ENCODE measurements around the gene GREM2. TPM values are rescaled to one million over a fixed set of nuclear protein-coding genes. Genes with fewer than 3 reads are reported as not detected.

GREM2 gene
- total and polyA plus RNA-seq, 2 donors (not counting 3 experiments of a cell fraction or from before 2014, with no cell fraction given), result not detected

DNA sequence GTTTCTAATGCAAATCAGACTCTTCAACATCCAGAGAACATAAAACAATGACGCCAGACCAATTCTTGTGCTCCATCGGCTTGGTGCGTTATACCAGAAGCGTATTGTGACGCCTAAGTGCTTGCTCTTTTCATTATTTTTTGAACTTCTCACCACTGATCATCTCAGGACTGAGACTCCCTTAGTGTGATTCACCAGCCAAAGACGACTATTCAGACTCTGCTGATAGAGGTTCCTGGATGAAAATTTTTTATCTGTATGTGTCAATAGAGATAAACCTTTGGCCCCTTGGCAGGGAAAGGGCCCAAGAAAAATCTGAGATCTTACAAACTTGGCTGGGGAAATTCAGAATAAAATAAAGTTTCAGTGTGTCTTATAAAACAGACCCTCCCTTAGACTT, 856 bp upstream of the GREM2 start:
- POLR2A ChIA-PET, result no interaction called here
- no peaks in the 10 kb centered on the region for H4K20me1 ChIP-seq (replicated peaks; ENCODE audit: control insufficient read depth, extremely low read depth, insufficient read depth, low read length)
- H3K9ac ChIP-seq (replicated peaks; ENCODE audit: extremely low read depth, insufficient read depth, low read length), result no peak overlapping the region
- no peaks in the 10 kb centered on the region for H3K4me1 ChIP-seq (ENCODE audit: control insufficient read depth, extremely low read depth, insufficient read depth, low read length)
- TF ChIP-seq JUN (IDR thresholded peaks at IDR 0.05; ENCODE audit: borderline replicate concordance, insufficient read depth, insufficient read length, low read depth) (no peak), MYC (IDR thresholded peaks at IDR 0.05; ENCODE audit: low read depth, low read length) (no peak), GATA2 (IDR thresholded peaks at IDR 0.05; ENCODE audit: insufficient read depth, insufficient read length, low read depth, low read length) (no peak), FOS (IDR thresholded peaks at IDR 0.05; ENCODE audit: borderline replicate concordance, insufficient read depth, low read length) (no peak), POLR2AphosphoS5 (IDR thresholded peaks at IDR 0.05; ENCODE audit: insufficient read depth, low read depth, low read length) (no peak), EZH2 (IDR thresholded peaks at IDR 0.05; ENCODE audit: borderline replicate concordance, low read depth, low read length, severe bottlenecking) (no peak), POLR2A (IDR thresholded peaks at IDR 0.05; ENCODE audit: low read depth, low read length) (no peak)
- TF ChIP-seq, protein P1, sequence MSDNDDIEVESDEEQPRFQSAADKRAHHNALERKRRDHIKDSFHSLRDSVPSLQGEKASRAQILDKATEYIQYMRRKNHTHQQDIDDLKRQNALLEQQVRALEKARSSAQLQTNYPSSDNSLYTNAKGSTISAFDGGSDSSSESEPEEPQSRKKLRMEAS (IDR thresholded peaks at IDR 0.05; ENCODE audit: insufficient read depth, insufficient read length), result no peak
- TF ChIP-seq, protein P2, sequence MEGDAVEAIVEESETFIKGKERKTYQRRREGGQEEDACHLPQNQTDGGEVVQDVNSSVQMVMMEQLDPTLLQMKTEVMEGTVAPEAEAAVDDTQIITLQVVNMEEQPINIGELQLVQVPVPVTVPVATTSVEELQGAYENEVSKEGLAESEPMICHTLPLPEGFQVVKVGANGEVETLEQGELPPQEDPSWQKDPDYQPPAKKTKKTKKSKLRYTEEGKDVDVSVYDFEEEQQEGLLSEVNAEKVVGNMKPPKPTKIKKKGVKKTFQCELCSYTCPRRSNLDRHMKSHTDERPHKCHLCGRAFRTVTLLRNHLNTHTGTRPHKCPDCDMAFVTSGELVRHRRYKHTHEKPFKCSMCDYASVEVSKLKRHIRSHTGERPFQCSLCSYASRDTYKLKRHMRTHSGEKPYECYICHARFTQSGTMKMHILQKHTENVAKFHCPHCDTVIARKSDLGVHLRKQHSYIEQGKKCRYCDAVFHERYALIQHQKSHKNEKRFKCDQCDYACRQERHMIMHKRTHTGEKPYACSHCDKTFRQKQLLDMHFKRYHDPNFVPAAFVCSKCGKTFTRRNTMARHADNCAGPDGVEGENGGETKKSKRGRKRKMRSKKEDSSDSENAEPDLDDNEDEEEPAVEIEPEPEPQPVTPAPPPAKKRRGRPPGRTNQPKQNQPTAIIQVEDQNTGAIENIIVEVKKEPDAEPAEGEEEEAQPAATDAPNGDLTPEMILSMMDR (IDR thresholded peaks at IDR 0.05; ENCODE audit: extremely low read depth in 1 of 2, insufficient read depth in 1 of 2, low read depth in 1 of 2, low read length in 2 of 2), result no peak
- DNase-seq (ENCODE audit: low read depth, low spot score) (no peak), FAIRE-seq (no peak)
- H3K27me3 ChIP-seq (ENCODE audit: control insufficient read depth in 2 of 2, insufficient read depth in 2 of 2, low read length in 2 of 2), result peaks cover 0 to 2% of the 10 kb centered on the region in 2 experiments
- H3K9me1 ChIP-seq (replicated peaks; ENCODE audit: control insufficient read depth, extremely low read depth, insufficient read depth, low read length), result no peaks in the 10 kb centered on the region
- CTCF ChIA-PET, result no interaction called here
- H3K36me3 ChIP-seq (ENCODE audit: control insufficient read depth in 2 of 2, extremely low read depth in 1 of 2, insufficient read depth in 2 of 2, low read length in 2 of 2), result no peaks in the 10 kb centered on the region
- H3K79me2 ChIP-seq (ENCODE audit: control insufficient read depth, insufficient read depth, low read length), result no peaks in the 10 kb centered on the region
- no peaks in the 10 kb centered on the region for H3K9me3 ChIP-seq (replicated peaks; ENCODE audit: control insufficient read depth, insufficient read depth, low read length)
- intact Hi-C loops (cut with micrococcal nuclease), result loop anchor here (10.0 kb wide), 1 partner anchor 158 kb away; no protein-coding TSS in a partner anchor
- dilution Hi-C loops (cut with MboI; ENCODE audit: extremely low pct_ligation_motif_present, low sequenced_read_pairs), result no loop called here
- BruUV-seq (replicated peaks), result no TSS peak
- H3K4me2 ChIP-seq (ENCODE audit: insufficient read depth, low read length), result no peak overlapping the region
- H3K4me3 ChIP-seq (replicated peaks in 1 of 3; ENCODE audit: insufficient read depth in 1 of 3, low read depth in 1 of 3, low read length in 3 of 3), result no peak overlapping the region
- H3K27ac ChIP-seq (ENCODE audit: insufficient read depth, low read depth, low read length), result no peak overlapping the region
- no peak overlapping the region for H2AFZ ChIP-seq (ENCODE audit: low read depth, low read length)
